ENCODE measurements around the gene DBNDD2.

GRCh38 chr20:45416917-45417316, 8.8 kb downstream of the DBNDD2 start:
- TF ChIP-seq CTCF (conservative IDR thresholded peaks at IDR 0.05; ENCODE audit: low read depth in 2 of 2) (no peak), POLR2AphosphoS5 (IDR thresholded peaks at IDR 0.05; ENCODE audit: low read depth) (no peak), REST (IDR thresholded peaks at IDR 0.05; ENCODE audit: unreplicated experiment) (no peak), EZH2 (IDR thresholded peaks at IDR 0.05; ENCODE audit: low read depth, unreplicated experiment) (no peak), STAT1 (IDR thresholded peaks at IDR 0.05; ENCODE audit: unreplicated experiment) (no peak), CREB1 (CRISPR knock-in tag; IDR thresholded peaks at IDR 0.05; ENCODE audit: low read depth) (no peak), JUNB (IDR thresholded peaks at IDR 0.05; ENCODE audit: unreplicated experiment) (no peak), ZNF331 (CRISPR knock-in tag; IDR thresholded peaks at IDR 0.05; ENCODE audit: low read depth) (no peak), EZH2phosphoT487 (IDR thresholded peaks at IDR 0.05; ENCODE audit: unreplicated experiment) (no peak), ZNF462 (CRISPR knock-in tag; IDR thresholded peaks at IDR 0.05) (no peak), ZNF114 (CRISPR knock-in tag; IDR thresholded peaks at IDR 0.05) (no peak), ETS1 (IDR thresholded peaks at IDR 0.05) (no peak), NANOG (IDR thresholded peaks at IDR 0.05; ENCODE audit: borderline replicate concordance) (no peak)

All from GM23338 (cell line).